Peyer's patch (tissue), 4 donors: ENCODE data around the gene RNF182. TPM values are rescaled to one million over a fixed set of nuclear protein-coding genes. Genes with fewer than 3 reads are reported as not detected.
A peak's percentile ranks its signal among the peaks of the same experiment; 100 is the strongest.

ENCODE experiments used
- DNase-seq, 3 donors: peaks; one replicate each; pipeline ENCODE4 v3.0.0-alpha.2; 2017 to 2019
- H3K27ac ChIP-seq, 4 donors: fragments of 200-600 bp; sonication (generic); one replicate each; pipeline ENCODE4 v1.5.1; 2016 to 2019
- H3K27me3 ChIP-seq, 2 donors: fragments of 200-600 bp; sonication (generic); one replicate each; pipeline ENCODE4 v1.5.1; 2019
- H3K36me3 ChIP-seq, 3 donors: fragments of 200-600 bp; sonication (generic); one replicate each; pipeline ENCODE4 v1.5.1; 2016 to 2019
- H3K4me1 ChIP-seq, 4 donors: fragments of 200-600 bp; sonication (generic); one replicate each; pipeline ENCODE4 v1.5.1; 2016 to 2019
- H3K4me3 ChIP-seq, 4 donors: fragments of 200-600 bp; sonication (generic); 1 replicate in 3 of 4; 2 replicates in 1 of 4; pipeline ENCODE4 v1.5.1; 2016 to 2019; ENCODE audit warnings: mild to moderate bottlenecking in 1 of 4
- H3K9me3 ChIP-seq, 4 donors: fragments of 200-600 bp; sonication (generic); one replicate each; pipeline ENCODE4 v1.5.1; 2016 to 2019; ENCODE audit warnings: mild to moderate bottlenecking in 1 of 4
- CTCF ChIP-seq, 6 experiments: fragments of 450-650 bp in 4 of 6; fragments of 200-600 bp in 2 of 6; sonication (generic) in 1 of 6; IDR thresholded peaks; one replicate each; pipeline ENCODE4 v1.5.1; 2017 to 2019; ENCODE audit warnings: antibody characterized with exemption in 6 of 6, mild to moderate bottlenecking in 3 of 6, moderate library complexity in 1 of 6
- POLR2A ChIP-seq, 2 donors: fragments of 450-650 bp; IDR thresholded peaks; one replicate each; pipeline ENCODE4 v1.5.1; 2017; ENCODE audit warnings: antibody characterized with exemption in 2 of 2, mild to moderate bottlenecking in 2 of 2, moderate library complexity in 2 of 2
- total RNA-seq, 4 donors: library from RNA; depleted of rRNA; stranded (reverse); fragments of >200 nt; gene quantifications; one replicate each; pipeline ENCODE4 v1.1.0, GENCODE V29; 2016

RNF182 gene
- total RNA-seq, 4 donors from 2014 or later: not detected

- no peaks in the 10 kb centered on the region for H3K36me3 ChIP-seq
- H3K4me3 ChIP-seq: no peak overlapping the region
- H3K9me3 ChIP-seq: no peaks in the 10 kb centered on the region
- DNase-seq: no peak
- no peaks in the 10 kb centered on the region for H3K4me1 ChIP-seq
- H3K27me3 ChIP-seq: no peaks in the 10 kb centered on the region
- H3K27ac ChIP-seq: no peak overlapping the region
- TF ChIP-seq CTCF (IDR thresholded peaks at IDR 0.05): no peak
- peak in 1 of 2 donors; percentile 17 for TF ChIP-seq POLR2A (IDR thresholded peaks at IDR 0.05)
Measured at GRCh38 chr6:13918686-13919250, 6.0 kb upstream of the RNF182 start.

GRCh38 chr6:13919861-13920260 is 4.9 kb upstream of the RNF182 start:
- Histone ChIP-seq H3K27me3 (no peaks in the 10 kb centered on the region), H3K4me1 (peaks cover 0 to 6% (median 5%) of the 10 kb centered on the region in 4 donors), H3K9me3 (no peaks in the 10 kb centered on the region), H3K36me3 (no peaks in the 10 kb centered on the region), H3K27ac (no peak overlapping the region), H3K4me3 (no peak overlapping the region)
- no peak for DNase-seq
- TF ChIP-seq POLR2A (IDR thresholded peaks at IDR 0.05): no peak

GRCh38 chr6:13920552-13920951 is 4.2 kb upstream of the RNF182 start:
- no peak for TF ChIP-seq POLR2A (IDR thresholded peaks at IDR 0.05)
- no peak for TF ChIP-seq CTCF (IDR thresholded peaks at IDR 0.05)
- Histone ChIP-seq H3K4me1 (peaks cover 0 to 12% (median 11%) of the 10 kb centered on the region in 4 donors), H3K36me3 (no peaks in the 10 kb centered on the region), H3K27me3 (peaks cover 0 to 6% of the 10 kb centered on the region in 2 donors), H3K4me3 (no peak overlapping the region), H3K27ac (no peak overlapping the region), H3K9me3 (no peaks in the 10 kb centered on the region)
- DNase-seq: no peak

- TF ChIP-seq CTCF (IDR thresholded peaks at IDR 0.05) (no peak), POLR2A (IDR thresholded peaks at IDR 0.05) (no peak)
- H3K27me3 ChIP-seq: peaks cover 0 to 23% of the 10 kb centered on the region in 2 donors
Measured at GRCh38 chr6:13922750-13923149, 2.0 kb upstream of the RNF182 start.

GRCh38 chr6:13923527-13924145 is 1.1 kb upstream of the RNF182 start:
- Histone ChIP-seq H3K4me3 (no peak overlapping the region), H3K4me1 (peaks cover 0 to 15% (median 13%) of the 10 kb centered on the region in 4 donors), H3K36me3 (no peaks in the 10 kb centered on the region), H3K27ac (no peak overlapping the region), H3K27me3 (peaks cover 0 to 23% of the 10 kb centered on the region in 2 donors), H3K9me3 (no peaks in the 10 kb centered on the region)
- no peak for DNase-seq
- TF ChIP-seq CTCF (IDR thresholded peaks at IDR 0.05) (no peak), POLR2A (IDR thresholded peaks at IDR 0.05) (no peak)

More at GRCh38 chr6:13922750-13923149, 2.0 kb upstream of the RNF182 start:
- DNase-seq: no peak
- no peaks in the 10 kb centered on the region for H3K36me3 ChIP-seq
- H3K9me3 ChIP-seq: no peaks in the 10 kb centered on the region
- H3K4me1 ChIP-seq: peaks cover 0 to 15% (median 13%) of the 10 kb centered on the region in 4 donors
- no peak overlapping the region for H3K4me3 ChIP-seq
- H3K27ac ChIP-seq: no peak overlapping the region

- TF ChIP-seq POLR2A (IDR thresholded peaks at IDR 0.05) (no peak), CTCF (IDR thresholded peaks at IDR 0.05) (no peak)
- Histone ChIP-seq H3K9me3 (no peaks in the 10 kb centered on the region), H3K4me3 (peak overlapping the region; percentile 6 to 44 (median 42)), H3K4me1 (peaks cover 0 to 15% (median 13%) of the 10 kb centered on the region in 4 donors), H3K27me3 (peaks cover 0 to 23% of the 10 kb centered on the region in 2 donors), H3K27ac (no peak overlapping the region), H3K36me3 (no peaks in the 10 kb centered on the region)
- peak in 1 of 3 donors; percentile 61 for DNase-seq
Measured at GRCh38 chr6:13924146-13924948, 405 bp upstream of the RNF182 start.
